Mesenchymal stem cell (in vitro differentiated cells and primary cell): ENCODE results near the gene SLC12A4.

Experiments used
- DNase-seq: peaks from one replicate; pipeline ENCODE4 v3.0.0-alpha.2; 2013
- H2AFZ ChIP-seq: one replicate; pipeline ENCODE4 v1.6.1; 2013; ENCODE audit warnings: low read depth, mild to moderate bottlenecking, control low read depth, inconsistent platforms, low read length, moderate library complexity
- H2AK5ac ChIP-seq: 2 replicates; pipeline ENCODE4 v1.6.1; 2013; ENCODE audit warnings: low read length, moderate library complexity, mild to moderate bottlenecking, inconsistent platforms; ENCODE audit not compliant: severe bottlenecking
- H2BK120ac ChIP-seq: one replicate; pipeline ENCODE4 v1.6.1; 2013; ENCODE audit warnings: low read depth, mild to moderate bottlenecking, inconsistent platforms, low read length, moderate library complexity
- H2BK12ac ChIP-seq, 2 experiments: one replicate each; pipeline ENCODE4 v1.6.1; 2013; ENCODE audit warnings: inconsistent platforms in 2 of 2, low read length in 2 of 2, mild to moderate bottlenecking in 2 of 2, moderate library complexity in 2 of 2, control low read depth in 1 of 2
- H2BK15ac ChIP-seq: one replicate; pipeline ENCODE4 v1.6.1; 2013; ENCODE audit warnings: mild to moderate bottlenecking, low read depth, inconsistent platforms; ENCODE audit not compliant: poor library complexity, severe bottlenecking
- H2BK5ac ChIP-seq: 2 replicates; pipeline ENCODE4 v1.6.1; 2013; ENCODE audit warnings: low read depth, mild to moderate bottlenecking, low read length, control low read depth, inconsistent platforms; ENCODE audit not compliant: poor library complexity, severe bottlenecking
- H3K14ac ChIP-seq, 2 experiments: one replicate each; pipeline ENCODE4 v1.6.1; 2013; ENCODE audit warnings: inconsistent platforms in 2 of 2, low read length in 2 of 2, control low read depth in 1 of 2, mild to moderate bottlenecking in 1 of 2, moderate library complexity in 1 of 2
- H3K18ac ChIP-seq, 2 experiments: one replicate each; pipeline ENCODE4 v1.6.1; 2013; ENCODE audit warnings: inconsistent platforms in 2 of 2, low read length in 2 of 2, control low read depth in 1 of 2, low read depth in 1 of 2, mild to moderate bottlenecking in 1 of 2
- H3K23ac ChIP-seq, 2 experiments: one replicate each; pipeline ENCODE4 v1.6.1; 2013; ENCODE audit warnings: inconsistent platforms in 2 of 2, low read length in 2 of 2, mild to moderate bottlenecking in 2 of 2, moderate library complexity in 2 of 2, control low read depth in 1 of 2
- H3K27ac ChIP-seq: 2 replicates; pipeline ENCODE4 v1.5.1; 2013; ENCODE audit warnings: mild to moderate bottlenecking, moderate library complexity, low read length, control low read depth, inconsistent platforms; ENCODE audit not compliant: poor library complexity, severe bottlenecking
- H3K27me3 ChIP-seq, 2 experiments: 2 replicates each; pipeline versions ENCODE4 v1.6.1 to v1.7.0; 2013; ENCODE audit warnings: low read length in 2 of 2, mild to moderate bottlenecking in 2 of 2, moderate library complexity in 2 of 2, control low read depth in 1 of 2, inconsistent platforms in 1 of 2; ENCODE audit not compliant: control insufficient read depth in 1 of 2, insufficient read depth in 1 of 2
- H3K36me3 ChIP-seq, 2 experiments: 2 replicates each; pipeline versions ENCODE4 v1.6.1 to v1.7.0; 2013; ENCODE audit warnings: low read length in 2 of 2, control low read depth in 1 of 2, inconsistent platforms in 1 of 2, low read depth in 1 of 2, mild to moderate bottlenecking in 1 of 2; ENCODE audit not compliant: insufficient read depth in 2 of 2, control insufficient read depth in 1 of 2
- H3K4ac ChIP-seq, 2 experiments: one replicate each; pipeline ENCODE4 v1.6.1; 2013; ENCODE audit warnings: inconsistent platforms in 2 of 2, low read length in 2 of 2, mild to moderate bottlenecking in 2 of 2, moderate library complexity in 2 of 2, control low read depth in 1 of 2, low read depth in 1 of 2
- H3K4me1 ChIP-seq: 2 replicates; pipeline ENCODE4 v1.6.1; 2013; ENCODE audit warnings: low read depth, low read length, control low read depth; ENCODE audit not compliant: control insufficient read depth, insufficient read depth
- H3K4me2 ChIP-seq: 2 replicates; pipeline ENCODE4 v1.6.1; 2013; ENCODE audit warnings: low read length, mild to moderate bottlenecking, inconsistent platforms; ENCODE audit not compliant: poor library complexity, severe bottlenecking
- H3K4me3 ChIP-seq, 2 experiments: 2 replicates each; pipeline versions ENCODE4 v1.5.1 to v1.7.0; 2013; ENCODE audit warnings: low read length in 2 of 2, mild to moderate bottlenecking in 2 of 2, control low read depth in 1 of 2, low read depth in 1 of 2; ENCODE audit not compliant: insufficient read depth in 1 of 2
- H3K79me1 ChIP-seq: replicated peaks from 2 replicates; pipeline ENCODE4 v1.6.1; 2013; ENCODE audit warnings: mild to moderate bottlenecking, control low read depth, low read length, inconsistent platforms; ENCODE audit not compliant: poor library complexity, severe bottlenecking
- H3K9ac ChIP-seq: 2 replicates; pipeline ENCODE4 v1.7.0; 2013; ENCODE audit warnings: mild to moderate bottlenecking, low read length, moderate library complexity
- H3K9me3 ChIP-seq: 2 replicates; pipeline ENCODE4 v1.7.0; 2013; ENCODE audit warnings: mild to moderate bottlenecking, low read length; ENCODE audit not compliant: control insufficient read depth
- H4K8ac ChIP-seq: one replicate; pipeline ENCODE4 v1.6.1; 2013; ENCODE audit warnings: inconsistent platforms, mild to moderate bottlenecking, low read length, moderate library complexity
- H4K91ac ChIP-seq: one replicate; pipeline ENCODE4 v1.6.1; 2013; ENCODE audit warnings: mild to moderate bottlenecking, low read length, inconsistent platforms
- WGBS: methylation state at CpG from one replicate; pipeline ENCODE4 v1.1.7; 2013; ENCODE audit warnings: mixed read lengths; 5-methylcytosine and 5-hydroxymethylcytosine counted together

SLC12A4 gene

DNA sequence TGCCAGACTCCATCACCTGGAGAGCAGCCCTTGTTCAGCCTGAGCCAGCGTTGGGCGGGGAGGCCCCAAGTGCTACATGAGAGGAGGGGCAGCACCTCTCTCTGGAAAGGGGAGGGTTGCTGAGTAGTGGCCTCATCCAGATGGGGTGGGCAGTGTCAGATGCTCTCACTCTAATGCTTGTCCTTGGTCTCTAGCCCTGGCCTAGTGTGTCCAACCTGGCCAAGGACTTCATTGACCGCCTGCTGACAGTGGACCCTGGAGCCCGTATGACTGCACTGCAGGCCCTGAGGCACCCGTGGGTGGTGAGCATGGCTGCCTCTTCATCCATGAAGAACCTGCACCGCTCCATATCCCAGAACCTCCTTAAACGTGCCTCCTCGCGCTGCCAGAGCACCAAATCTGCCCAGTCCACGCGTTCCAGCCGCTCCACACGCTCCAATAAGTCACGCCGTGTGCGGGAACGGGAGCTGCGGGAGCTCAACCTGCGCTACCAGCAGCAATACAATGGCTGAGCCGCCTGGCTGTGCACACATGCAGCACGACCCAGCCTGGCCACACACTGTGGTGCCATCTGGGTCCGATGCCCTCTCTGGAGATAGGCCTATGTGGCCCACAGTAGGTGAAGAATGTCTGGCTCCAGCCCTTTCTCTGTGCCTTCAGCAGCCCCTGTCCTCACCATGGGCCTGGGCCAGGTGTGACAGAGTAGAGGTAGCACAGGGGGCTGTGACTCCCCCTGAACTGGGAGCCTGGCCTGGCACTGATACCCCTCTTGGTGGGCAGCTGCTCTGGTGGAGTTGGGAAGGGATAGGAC is 41.1 kb downstream of the SLC12A4 start:
- H3K4ac ChIP-seq, result no peak overlapping the region
- no peaks in the 10 kb centered on the region for H3K27me3 ChIP-seq
- DNase-seq, result no peak
- no peak overlapping the region for H3K27ac ChIP-seq
- no peak overlapping the region for H3K14ac ChIP-seq
- H2BK5ac ChIP-seq, result no peak overlapping the region
- no peak overlapping the region for H3K18ac ChIP-seq
- H2BK12ac ChIP-seq, result no peak overlapping the region
- peaks cover 47 to 74% of the 10 kb centered on the region in 2 experiments for H3K36me3 ChIP-seq
- peaks cover 43% of the 10 kb centered on the region for H3K79me1 ChIP-seq
- H3K23ac ChIP-seq, result no peak overlapping the region
- H2BK120ac ChIP-seq, result no peak overlapping the region
- WGBS, result 94% methylated on average over 22 of the region's 22 CpGs
- no peaks in the 10 kb centered on the region for H3K9me3 ChIP-seq
- no peak overlapping the region for H3K4me3 ChIP-seq
- H2AK5ac ChIP-seq, result no peak overlapping the region
- H3K4me2 ChIP-seq, result no peak overlapping the region
- no peak overlapping the region for H2BK15ac ChIP-seq
- H3K4me1 ChIP-seq, result peaks cover 13% of the 10 kb centered on the region
- H3K9ac ChIP-seq, result no peak overlapping the region
- H4K91ac ChIP-seq, result no peak overlapping the region
- H2AFZ ChIP-seq, result no peak overlapping the region
- H4K8ac ChIP-seq, result no peak overlapping the region

DNA sequence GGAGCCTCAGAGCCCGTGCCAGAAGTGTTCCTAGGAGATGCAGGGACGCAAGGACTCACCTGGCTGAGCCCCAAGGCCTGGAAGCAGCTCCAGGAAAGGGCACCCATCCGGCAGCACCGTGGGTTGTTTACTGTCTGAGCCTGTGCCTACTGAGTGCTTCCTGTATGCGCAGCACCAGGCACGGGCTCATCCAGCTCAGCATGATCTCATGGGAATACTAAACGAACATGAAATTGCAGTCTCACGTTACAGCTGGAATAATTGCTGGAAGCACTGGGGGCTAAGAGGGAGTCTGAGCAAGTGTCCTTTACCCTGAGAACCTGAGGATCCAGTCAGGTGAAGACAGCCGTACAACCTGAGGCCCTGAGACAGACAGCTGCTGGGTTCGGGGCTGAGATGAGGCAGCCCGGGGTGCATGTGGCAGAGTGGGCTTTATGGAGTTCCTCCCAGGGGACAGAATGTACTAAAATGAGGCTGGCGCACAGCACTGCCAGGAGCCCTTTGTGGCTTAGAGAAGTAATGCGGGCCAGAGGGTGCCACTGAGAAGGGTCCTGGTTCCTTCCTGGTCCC is 42.2 kb downstream of the SLC12A4 start:
- no peak overlapping the region for H2AFZ ChIP-seq
- no peak overlapping the region for H2BK120ac ChIP-seq
- H3K4ac ChIP-seq, result no peak overlapping the region
- no peak overlapping the region for H3K4me3 ChIP-seq
- H2BK5ac ChIP-seq, result no peak overlapping the region
- no peak overlapping the region for H3K4me2 ChIP-seq
- H3K79me1 ChIP-seq, result peaks cover 46% of the 10 kb centered on the region
- no peak overlapping the region for H2AK5ac ChIP-seq
- no peaks in the 10 kb centered on the region for H3K27me3 ChIP-seq
- no peak overlapping the region for H3K14ac ChIP-seq
- no peak overlapping the region for H2BK12ac ChIP-seq
- H3K9me3 ChIP-seq, result no peaks in the 10 kb centered on the region
- WGBS, result 81% methylated on average over 13 of the region's 13 CpGs
- peaks cover 13% of the 10 kb centered on the region for H3K4me1 ChIP-seq
- peak overlapping the region; percentile 8 for H3K9ac ChIP-seq
- H4K8ac ChIP-seq, result no peak overlapping the region
- no peak overlapping the region for H4K91ac ChIP-seq
- H3K23ac ChIP-seq, result no peak overlapping the region
- no peak overlapping the region for H2BK15ac ChIP-seq
- H3K18ac ChIP-seq, result no peak overlapping the region
- H3K27ac ChIP-seq, result no peak overlapping the region
- DNase-seq, result no peak
- peaks cover 42 to 63% of the 10 kb centered on the region in 2 experiments for H3K36me3 ChIP-seq

- H3K79me1 ChIP-seq, result peaks cover 48% of the 10 kb centered on the region
Observed at GRCh38 chr16:67924140-67924906, 44.1 kb downstream of the SLC12A4 start.

More at GRCh38 chr16:67924140-67924906, 44.1 kb downstream of the SLC12A4 start:
- Histone ChIP-seq H3K27me3 (no peaks in the 10 kb centered on the region), H3K4me3 (no peak overlapping the region), H2BK12ac (no peak overlapping the region), H2BK5ac (no peak overlapping the region), H3K4me1 (peaks cover 16% of the 10 kb centered on the region), H2BK120ac (no peak overlapping the region), H3K23ac (no peak overlapping the region), H3K9me3 (no peaks in the 10 kb centered on the region), H3K4ac (no peak overlapping the region), H2AFZ (no peak overlapping the region), H4K91ac (no peak overlapping the region), H2BK15ac (no peak overlapping the region), H3K4me2 (no peak overlapping the region), H3K36me3 (peaks cover 30 to 57% of the 10 kb centered on the region in 2 experiments), H2AK5ac (no peak overlapping the region), H3K9ac (no peak overlapping the region), H3K14ac (no peak overlapping the region), H3K27ac (no peak overlapping the region), H3K18ac (no peak overlapping the region), H4K8ac (no peak overlapping the region)
- WGBS, result 97% methylated on average over 9 of the region's 10 CpGs
- no peak for DNase-seq
